Neural crest cell (in vitro differentiated cells): ENCODE results near the gene DACT2. TPM values are rescaled to one million over a fixed set of nuclear protein-coding genes. Genes with fewer than 3 reads are reported as not detected.
"Not testable (repeated sequence)": the region's sequence is repeated elsewhere in the genome, so short reads cannot be mapped to it uniquely, and the experiment has no call there.

Experiments used
- DNase-seq: peaks from one replicate; pipeline ENCODE4 v3.0.0; 2021; ENCODE audit warnings: low read depth, mixed read lengths, low spot score
- H3K27ac Mint-ChIP-seq: one replicate; pipeline ENCODE4 v1.8.0; 2021; ENCODE audit warnings: mild to moderate bottlenecking, mixed read lengths; ENCODE audit not compliant: unreplicated experiment
- H3K27me3 Mint-ChIP-seq: 2 replicates; pipeline ENCODE4 v1.8.0; 2021; ENCODE audit warnings: low read depth, mild to moderate bottlenecking, mixed read lengths
- H3K36me3 Mint-ChIP-seq: 2 replicates; pipeline ENCODE4 v1.8.0; 2021; ENCODE audit warnings: low read depth, mild to moderate bottlenecking, mixed read lengths
- H3K4me1 Mint-ChIP-seq: 2 replicates; pipeline ENCODE4 v1.8.0; 2021; ENCODE audit warnings: mixed read lengths
- H3K4me3 Mint-ChIP-seq: one replicate; pipeline ENCODE4 v1.8.0; 2021; ENCODE audit warnings: mild to moderate bottlenecking, mixed read lengths
- H3K9me3 Mint-ChIP-seq: 2 replicates; pipeline ENCODE4 v1.8.0; 2021; ENCODE audit warnings: mixed read lengths
- CTCF ChIP-seq: fragments of 200-600 bp; sonication (generic); conservative IDR thresholded peaks from 2 replicates; pipeline ENCODE4 v1.5.0; 2021; ENCODE audit warnings: antibody characterized with exemption, mild to moderate bottlenecking
- total RNA-seq: library from RNA; stranded (reverse); gene quantifications from 2 replicates; pipeline ENCODE4 v1.2.1, GENCODE V29; 2021

The DACT2 gene
- total RNA-seq, 1 donor from 2014 or later = 0.19 TPM

DNA sequence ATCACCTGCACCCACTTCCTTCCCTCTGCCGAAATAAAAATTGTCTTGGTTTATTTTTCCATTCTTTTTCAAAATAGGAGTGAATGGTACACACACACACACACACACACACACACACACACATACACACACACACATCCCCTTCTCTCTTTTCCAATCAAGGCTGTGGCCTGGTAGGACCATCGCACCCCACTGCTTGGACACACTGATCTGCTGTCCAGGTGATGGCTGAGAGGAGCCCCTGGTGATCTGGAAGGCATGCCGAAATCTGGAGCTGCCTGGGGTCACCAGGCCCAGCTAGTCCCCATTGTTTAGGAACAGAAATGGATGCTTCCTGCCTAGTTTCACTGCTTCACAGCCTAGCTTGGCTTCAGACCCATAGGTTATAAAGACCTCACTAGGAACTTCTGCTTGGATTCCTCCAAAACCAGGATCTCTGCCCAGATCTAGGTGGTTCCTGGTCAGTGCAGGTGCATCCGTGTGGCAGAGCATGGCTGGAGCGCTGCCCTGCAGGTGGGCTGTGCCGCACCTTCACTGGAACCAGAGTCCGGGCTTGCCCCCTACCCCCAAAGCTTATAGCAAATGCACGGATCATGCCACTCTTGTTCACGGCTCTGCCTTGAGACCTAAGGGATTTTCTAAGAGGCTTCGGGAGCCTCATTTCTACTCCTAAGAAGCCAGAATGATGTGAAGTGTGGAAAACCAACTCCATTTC, 42.9 kb upstream of the DACT2 start:
- H3K4me3 Mint-ChIP-seq = no peak overlapping the region
- peaks cover 4% of the 10 kb centered on the region for H3K36me3 Mint-ChIP-seq
- H3K4me1 Mint-ChIP-seq = peaks cover 7% of the 10 kb centered on the region
- DNase-seq = no peak
- H3K27me3 Mint-ChIP-seq = no peaks in the 10 kb centered on the region
- no peak for TF ChIP-seq CTCF
- peaks cover 11% of the 10 kb centered on the region for H3K9me3 Mint-ChIP-seq
- H3K27ac Mint-ChIP-seq = no peak overlapping the region

DNA sequence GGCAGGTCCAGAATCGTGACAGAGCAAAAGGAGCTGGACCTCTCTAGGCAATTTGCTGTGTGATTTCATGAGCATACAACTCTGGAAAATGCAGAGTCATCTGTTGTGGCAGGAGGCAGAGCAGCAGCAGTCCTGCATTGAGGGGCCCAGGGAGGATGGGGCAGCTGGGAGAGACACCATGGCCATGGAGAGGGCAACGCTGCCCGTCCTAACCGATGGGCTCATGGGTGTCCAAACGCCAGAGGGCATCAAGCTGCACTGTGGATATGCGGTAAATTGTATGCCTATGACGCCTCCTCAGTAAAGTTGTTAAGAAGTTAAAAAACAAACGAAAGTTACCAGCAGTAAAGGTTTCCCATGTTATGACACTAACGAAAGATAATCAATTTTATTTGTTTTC, 42.2 kb upstream of the DACT2 start:
- TF ChIP-seq CTCF = no peak
- Mint-ChIP-seq H3K36me3 (peaks cover 4% of the 10 kb centered on the region), H3K27me3 (no peaks in the 10 kb centered on the region), H3K27ac (no peak overlapping the region), H3K9me3 (peaks cover 11% of the 10 kb centered on the region), H3K4me3 (no peak overlapping the region), H3K4me1 (peaks cover 7% of the 10 kb centered on the region)
- DNase-seq = no peak

GRCh38 chr6:168359794-168360193, 40.2 kb upstream of the DACT2 start:
- no peak for DNase-seq
- Mint-ChIP-seq H3K27ac (no peak overlapping the region), H3K36me3 (peaks cover 4% of the 10 kb centered on the region), H3K27me3 (no peaks in the 10 kb centered on the region), H3K4me3 (no peak overlapping the region), H3K9me3 (peaks cover 11% of the 10 kb centered on the region), H3K4me1 (peaks cover 12% of the 10 kb centered on the region)
- TF ChIP-seq CTCF = no peak

- DNase-seq = no peak
- Mint-ChIP-seq H3K27me3 (no peaks in the 10 kb centered on the region), H3K9me3 (peaks cover 11% of the 10 kb centered on the region), H3K4me1 (peaks cover 8% of the 10 kb centered on the region), H3K36me3 (peaks cover 4% of the 10 kb centered on the region), H3K27ac (no peak overlapping the region), H3K4me3 (no peak overlapping the region)
- no peak for TF ChIP-seq CTCF
These were observed 39.4 kb upstream of the DACT2 start for GRCh38 chr6:168358842-168359420.

GRCh38 chr6:168356872-168357271, 37.3 kb upstream of the DACT2 start:
- not testable (repeated sequence) for H3K4me3 Mint-ChIP-seq, H3K27me3 Mint-ChIP-seq, H3K36me3 Mint-ChIP-seq, H3K4me1 Mint-ChIP-seq, DNase-seq, H3K27ac Mint-ChIP-seq
- peaks cover 11% of the 10 kb centered on the region for H3K9me3 Mint-ChIP-seq
